HG03066 (cell line): ENCODE data around the gene ZBTB32.
A peak's percentile ranks its signal among the peaks of the same experiment; 100 is the strongest.

Experiments used
- ATAC-seq: cut with Tn5 transposase; IDR thresholded peaks from one replicate; pipeline ENCODE4 v1.9.1; 2021; ENCODE audit warnings: low read depth; ENCODE audit not compliant: unreplicated experiment

Gene ZBTB32

GRCh38 chr19:35693835-35694599, 10.3 kb upstream of the ZBTB32 start:
- ATAC-seq, result no peak

- no peak for ATAC-seq
Measured at GRCh38 chr19:35695895-35696422, 8.4 kb upstream of the ZBTB32 start.

- ATAC-seq, result no peak
Measured at GRCh38 chr19:35696835-35697234, 7.5 kb upstream of the ZBTB32 start.

- peak; percentile 93 for ATAC-seq
Measured at GRCh38 chr19:35702223-35703012, 1.9 kb upstream of the ZBTB32 start.

GRCh38 chr19:35703343-35703742, 1.0 kb upstream of the ZBTB32 start:
- no peak for ATAC-seq

- no peak for ATAC-seq
Measured at GRCh38 chr19:35708391-35708790, 4.0 kb downstream of the ZBTB32 start.

GRCh38 chr19:35710784-35711723, 6.7 kb downstream of the ZBTB32 start:
- ATAC-seq, result no peak

- no peak for ATAC-seq
Measured at GRCh38 chr19:35712567-35713505, 8.5 kb downstream of the ZBTB32 start.

GRCh38 chr19:35713506-35713850, 9.1 kb downstream of the ZBTB32 start:
- no peak for ATAC-seq

GRCh38 chr19:35713904-35714495, 9.6 kb downstream of the ZBTB32 start:
- no peak for ATAC-seq

- ATAC-seq, result no peak
Measured at GRCh38 chr19:35714601-35715354, 10.4 kb downstream of the ZBTB32 start.

- no peak for ATAC-seq
Measured at GRCh38 chr19:35715355-35715809, 11.0 kb downstream of the ZBTB32 start.

- ATAC-seq, result no peak
Measured at GRCh38 chr19:35715981-35716800, 11.8 kb downstream of the ZBTB32 start.

- ATAC-seq, result peak; percentile 44
Measured at GRCh38 chr19:35716801-35717664, 12.7 kb downstream of the ZBTB32 start.

GRCh38 chr19:35717665-35718344, 13.4 kb downstream of the ZBTB32 start, which contains the start of gene KMT2B:
KMT2B (plus strand) TSS chr19:35718003; CDS start chr19:35718019, 16 bp downstream.
- peak; percentile 42 for ATAC-seq
